Tibial nerve (tissue), 4 donors: ENCODE measurements around the gene UTP14A.

Source experiments
- CTCF ChIP-seq, 5 experiments: fragments of 200-600 bp in 3 of 5; fragments of 450-650 bp in 2 of 5; sonication (generic) in 3 of 5; IDR thresholded peaks; one replicate each; pipeline ENCODE4 v1.5.1; 2016 to 2019; ENCODE audit warnings: antibody characterized with exemption in 5 of 5, mild to moderate bottlenecking in 3 of 5, moderate library complexity in 2 of 5
- EP300 ChIP-seq, 2 donors: sonication (generic); formaldehyde crosslinking; IDR thresholded peaks; one replicate each; pipeline ENCODE4 v1.6.1; 2017; ENCODE audit warnings: antibody characterized with exemption in 2 of 2, mild to moderate bottlenecking in 1 of 2
- POLR2A ChIP-seq, 2 donors: fragments of 450-650 bp; IDR thresholded peaks; one replicate each; pipeline ENCODE4 v1.6.1; 2017; ENCODE audit warnings: antibody characterized with exemption in 2 of 2, mild to moderate bottlenecking in 2 of 2, moderate library complexity in 2 of 2

- no peak for TF ChIP-seq CTCF (IDR thresholded peaks at IDR 0.05)
- no peak for TF ChIP-seq POLR2A (IDR thresholded peaks at IDR 0.05)
- no peak for TF ChIP-seq EP300 (IDR thresholded peaks at IDR 0.05)
Observed at GRCh38 chrX:129877401-129877800, 28.6 kb upstream of the UTP14A start.
